C4-2B (cell line): ENCODE measurements around the gene WDR7.

Experiments
- ZFX ChIP-seq: fragments of 450-650 bp; IDR thresholded peaks from 2 replicates; pipeline ENCODE4 v1.6.1; 2017
- TF ChIP-seq, protein P1 (sequence below): fragments of 450-650 bp; conservative IDR thresholded peaks from 2 replicates; pipeline ENCODE4 v1.5.1; 2017; ENCODE audit warnings: mild to moderate bottlenecking

DNA sequence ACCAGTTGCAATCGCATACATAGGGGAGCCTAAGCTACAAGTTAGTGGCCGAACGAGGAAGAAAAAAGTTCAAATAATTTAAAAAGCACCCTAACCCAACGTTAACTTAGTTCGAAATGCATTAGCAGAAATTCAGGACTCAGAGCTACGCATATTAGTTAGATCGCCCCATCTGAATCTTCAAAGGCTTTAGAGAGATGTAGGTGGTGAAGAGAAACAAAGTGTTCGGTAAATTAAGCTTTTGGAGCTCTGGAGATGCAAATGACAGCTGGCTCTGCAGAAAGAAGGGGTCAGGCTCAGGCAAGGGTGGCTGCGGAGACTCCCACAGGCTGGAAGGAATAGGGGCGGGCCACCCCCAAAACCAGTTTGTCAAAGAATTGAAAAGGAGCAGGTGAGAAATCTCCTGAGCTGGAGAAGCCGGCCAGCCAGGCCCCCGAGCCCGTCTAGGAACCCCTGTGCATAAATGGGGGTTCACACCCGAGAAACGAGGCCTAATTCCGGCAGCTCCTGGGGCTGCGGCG, 13.4 kb upstream of the WDR7 start:
- TF ChIP-seq, protein P1, sequence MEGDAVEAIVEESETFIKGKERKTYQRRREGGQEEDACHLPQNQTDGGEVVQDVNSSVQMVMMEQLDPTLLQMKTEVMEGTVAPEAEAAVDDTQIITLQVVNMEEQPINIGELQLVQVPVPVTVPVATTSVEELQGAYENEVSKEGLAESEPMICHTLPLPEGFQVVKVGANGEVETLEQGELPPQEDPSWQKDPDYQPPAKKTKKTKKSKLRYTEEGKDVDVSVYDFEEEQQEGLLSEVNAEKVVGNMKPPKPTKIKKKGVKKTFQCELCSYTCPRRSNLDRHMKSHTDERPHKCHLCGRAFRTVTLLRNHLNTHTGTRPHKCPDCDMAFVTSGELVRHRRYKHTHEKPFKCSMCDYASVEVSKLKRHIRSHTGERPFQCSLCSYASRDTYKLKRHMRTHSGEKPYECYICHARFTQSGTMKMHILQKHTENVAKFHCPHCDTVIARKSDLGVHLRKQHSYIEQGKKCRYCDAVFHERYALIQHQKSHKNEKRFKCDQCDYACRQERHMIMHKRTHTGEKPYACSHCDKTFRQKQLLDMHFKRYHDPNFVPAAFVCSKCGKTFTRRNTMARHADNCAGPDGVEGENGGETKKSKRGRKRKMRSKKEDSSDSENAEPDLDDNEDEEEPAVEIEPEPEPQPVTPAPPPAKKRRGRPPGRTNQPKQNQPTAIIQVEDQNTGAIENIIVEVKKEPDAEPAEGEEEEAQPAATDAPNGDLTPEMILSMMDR, result no peak
- no peak for TF ChIP-seq ZFX
